Activated CD8-positive, alpha-beta memory T cell treated with anti-CD3 and anti-CD28 coated beads, Interleukin-2, amount 50 U/mL, for 1 hour (primary cell): Measurements from ENCODE around the gene C5orf15.
"Not testable (repeated sequence)": the region's sequence is repeated elsewhere in the genome, so short reads cannot be mapped to it uniquely, and the experiment has no call there.

Experiments
- DNase-seq: peaks from one replicate; pipeline ENCODE4 v3.0.0-alpha.2; 2020; ENCODE audit errors: extremely low read depth

C5orf15 gene

GRCh38 chr5:133962801-133963476, 5.5 kb downstream of the C5orf15 start:
- no peak for DNase-seq

GRCh38 chr5:133962131-133962530, 6.3 kb downstream of the C5orf15 start:
- no peak for DNase-seq

- DNase-seq = no peak
Measured at GRCh38 chr5:133959643-133960042, 8.8 kb downstream of the C5orf15 start.

- no peak for DNase-seq
Measured at GRCh38 chr5:133957591-133957990, 10.8 kb downstream of the C5orf15 start.

- DNase-seq = no peak
Measured at GRCh38 chr5:133957080-133957479, 11.3 kb downstream of the C5orf15 start.

- DNase-seq = not testable (repeated sequence)
Measured at GRCh38 chr5:133956196-133956595, 12.2 kb downstream of the C5orf15 start.

- DNase-seq = no peak
Measured at GRCh38 chr5:133953568-133954145, 14.8 kb downstream of the C5orf15 start.

GRCh38 chr5:133952729-133953567, 15.5 kb downstream of the C5orf15 start:
- DNase-seq = no peak

GRCh38 chr5:133950821-133951612, 17.4 kb downstream of the C5orf15 start:
- DNase-seq = no peak

- DNase-seq = no peak
Measured at GRCh38 chr5:133948721-133949120, 19.7 kb downstream of the C5orf15 start.

- DNase-seq = no peak
Measured at GRCh38 chr5:133947431-133947841, 21.0 kb downstream of the C5orf15 start.

- no peak for DNase-seq
Measured at GRCh38 chr5:133945568-133945967, 22.9 kb downstream of the C5orf15 start.

GRCh38 chr5:133944263-133945185, 23.9 kb downstream of the C5orf15 start:
- no peak for DNase-seq

- no peak for DNase-seq
Measured at GRCh38 chr5:133943475-133943817, 25.0 kb downstream of the C5orf15 start.

GRCh38 chr5:133942614-133943474, 25.6 kb downstream of the C5orf15 start:
- no peak for DNase-seq

- DNase-seq = no peak
Measured at GRCh38 chr5:133941456-133942196, 26.8 kb downstream of the C5orf15 start.

- no peak for DNase-seq
Measured at GRCh38 chr5:133939668-133940067, 28.8 kb downstream of the C5orf15 start.

- no peak for DNase-seq
Measured at GRCh38 chr5:133938929-133939328, 29.5 kb downstream of the C5orf15 start.
